Muscle layer of colon (tissue), 2 donors: Measurements from ENCODE around the gene STAMBP.

Source experiments
- H3K27ac ChIP-seq: one replicate; pipeline ENCODE4 v1.7.0; 2013; ENCODE audit warnings: low read depth, mild to moderate bottlenecking, low read length, moderate library complexity
- H3K27me3 ChIP-seq, 2 donors: one replicate each; pipeline ENCODE4 v1.7.0; 2013; ENCODE audit warnings: low read length in 2 of 2, mild to moderate bottlenecking in 2 of 2; ENCODE audit not compliant: insufficient read depth in 2 of 2, control insufficient read depth in 1 of 2
- H3K36me3 ChIP-seq: one replicate; pipeline ENCODE4 v1.7.0; 2013; ENCODE audit warnings: mild to moderate bottlenecking, low read length; ENCODE audit not compliant: insufficient read depth
- H3K4me1 ChIP-seq: one replicate; pipeline ENCODE4 v1.7.0; 2013; ENCODE audit warnings: mild to moderate bottlenecking, low read length; ENCODE audit not compliant: insufficient read depth
- H3K4me3 ChIP-seq, 2 donors: one replicate each; pipeline ENCODE4 v1.7.0; 2013; ENCODE audit warnings: low read length in 2 of 2, low read depth in 1 of 2, mild to moderate bottlenecking in 1 of 2, moderate library complexity in 1 of 2
- H3K9ac ChIP-seq: one replicate; pipeline ENCODE4 v1.7.0; 2013; ENCODE audit warnings: low read length
- H3K9me3 ChIP-seq: one replicate; pipeline ENCODE4 v1.7.0; 2013; ENCODE audit warnings: mild to moderate bottlenecking, low read length
- donor health status: abdominal sarcoma.
- donor health status: Adenocarcinoma of cecum.

Gene STAMBP

DNA sequence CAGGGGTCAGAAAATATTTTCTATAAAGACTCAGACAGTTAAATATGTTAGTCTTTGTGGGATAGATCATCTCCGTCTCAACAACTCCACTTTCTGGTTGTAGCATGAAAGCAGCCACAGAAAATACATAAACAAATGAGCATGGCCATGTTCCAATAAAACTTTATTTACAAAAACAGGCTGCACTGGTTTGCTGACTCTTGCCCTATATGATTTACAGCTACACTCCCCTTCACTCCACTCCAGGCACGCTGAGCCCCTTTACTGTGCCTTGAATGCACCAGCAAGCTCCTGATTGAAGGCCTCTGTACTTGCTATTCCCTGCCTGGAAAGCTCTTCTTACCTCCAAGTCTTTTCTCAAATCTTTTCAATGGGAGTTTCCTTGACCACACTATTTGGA lies 5.8 kb upstream of the STAMBP start:
- H3K4me3 ChIP-seq, result no peak overlapping the region
- H3K36me3 ChIP-seq, result no peaks in the 10 kb centered on the region
- peaks cover 13% of the 10 kb centered on the region for H3K4me1 ChIP-seq
- H3K9me3 ChIP-seq, result no peaks in the 10 kb centered on the region
- no peak overlapping the region for H3K27ac ChIP-seq
- H3K27me3 ChIP-seq, result no peaks in the 10 kb centered on the region
- no peak overlapping the region for H3K9ac ChIP-seq

DNA sequence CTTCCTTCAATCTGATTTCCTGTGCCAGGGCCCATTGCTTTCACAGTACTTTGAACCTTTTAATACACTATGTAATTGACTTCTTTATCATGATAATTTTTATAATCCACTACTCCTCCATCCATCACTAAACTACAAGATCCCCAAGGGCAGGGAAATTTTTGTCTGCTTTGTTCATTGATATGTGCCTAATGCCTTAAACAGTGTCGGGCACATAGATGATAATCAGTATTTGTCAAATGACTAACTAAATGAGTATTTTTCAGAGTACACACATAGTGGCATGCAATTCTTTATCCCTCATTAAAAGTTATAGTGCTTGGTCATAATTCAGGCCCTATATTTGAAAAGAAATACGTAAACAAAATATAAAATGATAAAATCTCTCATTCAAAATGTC lies 5.3 kb upstream of the STAMBP start:
- no peak overlapping the region for H3K4me3 ChIP-seq
- peaks cover 17% of the 10 kb centered on the region for H3K4me1 ChIP-seq
- H3K9ac ChIP-seq, result no peak overlapping the region
- H3K9me3 ChIP-seq, result no peaks in the 10 kb centered on the region
- no peak overlapping the region for H3K27ac ChIP-seq
- no peaks in the 10 kb centered on the region for H3K36me3 ChIP-seq
- no peaks in the 10 kb centered on the region for H3K27me3 ChIP-seq

DNA sequence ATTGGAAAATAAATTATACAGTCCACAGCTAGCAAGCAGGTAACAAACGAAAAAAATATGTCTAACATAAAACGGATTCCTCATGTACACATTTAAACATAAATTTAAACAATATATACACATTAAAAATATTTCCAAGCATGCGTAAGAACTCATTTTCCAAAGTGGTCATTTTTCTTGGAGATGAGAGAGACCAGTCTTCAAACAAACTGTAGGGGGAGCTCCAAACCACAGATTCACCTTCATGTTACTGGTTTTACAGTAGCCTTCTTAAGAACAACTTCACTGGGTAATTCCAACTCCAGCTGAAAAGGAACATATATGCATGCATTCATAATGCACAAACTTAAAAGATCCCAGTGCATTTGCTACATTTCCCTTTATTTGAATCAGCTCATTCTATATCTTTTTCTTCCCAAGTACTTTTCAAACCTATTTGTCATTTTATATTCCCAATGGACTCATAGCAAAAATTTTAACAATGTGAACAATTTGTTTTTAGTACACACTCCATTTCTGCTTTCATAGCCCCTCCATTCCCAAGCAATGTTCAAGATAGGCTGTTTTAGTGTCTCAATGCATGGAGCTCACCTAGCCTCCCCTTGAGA lies 4.7 kb upstream of the STAMBP start:
- no peak overlapping the region for H3K27ac ChIP-seq
- no peak overlapping the region for H3K9ac ChIP-seq
- H3K9me3 ChIP-seq, result no peaks in the 10 kb centered on the region
- H3K4me1 ChIP-seq, result peaks cover 18% of the 10 kb centered on the region
- no peaks in the 10 kb centered on the region for H3K36me3 ChIP-seq
- no peak overlapping the region for H3K4me3 ChIP-seq
- no peaks in the 10 kb centered on the region for H3K27me3 ChIP-seq

DNA sequence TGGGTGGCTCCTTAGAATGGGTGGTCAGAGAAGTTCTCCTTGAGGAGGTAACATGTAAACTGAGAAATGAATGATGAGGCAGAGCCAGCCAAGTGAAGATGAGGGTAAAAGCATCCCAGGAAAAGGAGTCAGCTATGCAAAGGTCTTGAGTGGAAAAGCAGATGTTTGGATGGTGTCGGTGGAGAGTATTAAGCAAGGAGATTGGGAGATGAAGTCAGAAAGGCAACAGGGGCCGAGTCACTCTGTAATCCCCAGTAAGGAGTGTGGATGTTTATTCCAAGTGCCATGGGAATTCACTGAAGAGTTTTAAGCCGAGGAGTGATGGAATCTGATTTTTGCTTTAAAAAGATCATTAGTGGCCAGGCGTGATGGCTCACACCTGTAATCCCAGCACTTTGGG lies 3.4 kb upstream of the STAMBP start:
- Histone ChIP-seq H3K4me3 (no peak overlapping the region), H3K27ac (no peak overlapping the region), H3K9ac (no peak overlapping the region), H3K36me3 (no peaks in the 10 kb centered on the region), H3K27me3 (no peaks in the 10 kb centered on the region), H3K9me3 (no peaks in the 10 kb centered on the region), H3K4me1 (peaks cover 30% of the 10 kb centered on the region)

DNA sequence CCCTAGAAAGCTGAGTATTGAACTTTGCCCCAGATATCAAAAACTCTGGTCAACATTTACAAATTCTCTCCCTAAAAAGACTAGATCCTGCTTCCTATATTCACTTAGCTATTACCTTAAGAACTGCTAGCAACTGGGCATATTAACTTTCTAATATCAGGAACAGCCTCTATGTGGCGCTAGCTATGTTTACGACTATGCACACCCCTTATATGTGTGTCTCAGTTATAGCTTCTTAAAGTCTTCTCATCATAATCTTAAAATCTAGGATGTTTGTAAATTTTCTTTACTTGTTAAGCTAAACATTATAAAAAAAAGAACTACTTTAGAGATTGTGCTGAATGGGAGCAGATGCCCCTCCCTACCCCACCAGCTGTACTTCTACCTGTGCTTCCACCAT lies 1.7 kb upstream of the STAMBP start:
- Histone ChIP-seq H3K9ac (no peak overlapping the region), H3K27ac (no peak overlapping the region), H3K9me3 (no peaks in the 10 kb centered on the region), H3K4me1 (peaks cover 38% of the 10 kb centered on the region), H3K36me3 (peaks cover 3% of the 10 kb centered on the region), H3K4me3 (no peak overlapping the region), H3K27me3 (no peaks in the 10 kb centered on the region)

DNA sequence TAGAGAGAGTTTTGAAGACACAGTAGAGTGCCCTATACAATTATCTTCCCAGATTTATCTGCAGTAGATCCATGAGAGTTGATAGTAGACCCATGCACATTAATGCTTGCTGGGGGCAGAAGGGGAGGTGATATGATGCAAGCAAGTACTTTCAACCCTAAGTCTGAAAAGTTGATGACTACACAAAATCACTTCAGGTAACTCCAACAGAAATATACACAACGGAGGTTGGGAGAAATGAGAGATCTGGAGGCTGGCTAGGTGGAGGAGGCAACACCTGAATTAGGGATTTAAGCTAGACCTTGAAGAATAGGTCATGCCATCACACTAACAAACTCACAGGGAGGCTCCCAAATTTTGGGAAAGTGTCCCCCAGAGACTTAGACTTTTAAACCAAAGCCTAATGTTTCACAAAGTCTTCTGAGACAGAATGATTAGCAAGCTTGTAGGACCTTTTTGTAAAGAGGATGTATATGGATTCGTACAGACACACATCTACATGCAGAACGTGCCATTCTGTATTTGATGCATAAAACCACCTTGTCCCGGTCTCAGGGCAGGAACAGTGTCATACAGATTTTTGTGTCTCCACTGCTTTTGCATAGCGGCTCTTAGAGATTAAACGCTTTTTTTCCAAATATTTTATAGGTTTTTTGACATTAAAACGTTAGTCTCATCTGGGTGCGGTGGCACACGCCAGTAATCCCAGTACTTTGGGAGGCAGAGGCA lies 937 bp upstream of the STAMBP start:
- Histone ChIP-seq H3K4me1 (peaks cover 43% of the 10 kb centered on the region), H3K4me3 (peak overlapping the region in 1 of 2 donors; percentile 82), H3K27ac (no peak overlapping the region), H3K9ac (no peak overlapping the region), H3K27me3 (no peaks in the 10 kb centered on the region), H3K36me3 (peaks cover 3% of the 10 kb centered on the region), H3K9me3 (no peaks in the 10 kb centered on the region)

DNA sequence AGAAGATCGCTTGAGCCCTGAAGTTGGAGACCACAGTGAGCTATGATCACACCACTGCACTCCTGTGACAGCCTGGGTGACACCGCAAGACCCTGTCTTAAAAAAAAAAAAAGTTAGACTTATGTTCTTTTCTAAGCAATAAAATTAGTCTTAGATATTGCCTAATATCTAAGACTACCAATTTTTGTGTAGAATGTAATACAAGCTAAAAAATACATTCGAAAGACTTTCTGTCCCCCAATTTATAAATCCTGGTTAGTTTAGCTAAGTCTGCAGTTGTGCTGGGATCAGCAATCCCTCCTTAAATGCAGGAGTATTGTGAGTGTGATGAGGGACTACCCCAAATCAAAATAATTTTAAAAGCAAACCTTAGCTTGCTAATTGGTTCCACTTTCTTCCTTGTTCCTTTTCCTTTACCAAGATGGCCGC lies 358 bp upstream of the STAMBP start:
- Histone ChIP-seq H3K9ac (peak overlapping the region; percentile 85), H3K4me1 (peaks cover 48% of the 10 kb centered on the region), H3K4me3 (peak overlapping the region; percentile 66 to 82)

DNA sequence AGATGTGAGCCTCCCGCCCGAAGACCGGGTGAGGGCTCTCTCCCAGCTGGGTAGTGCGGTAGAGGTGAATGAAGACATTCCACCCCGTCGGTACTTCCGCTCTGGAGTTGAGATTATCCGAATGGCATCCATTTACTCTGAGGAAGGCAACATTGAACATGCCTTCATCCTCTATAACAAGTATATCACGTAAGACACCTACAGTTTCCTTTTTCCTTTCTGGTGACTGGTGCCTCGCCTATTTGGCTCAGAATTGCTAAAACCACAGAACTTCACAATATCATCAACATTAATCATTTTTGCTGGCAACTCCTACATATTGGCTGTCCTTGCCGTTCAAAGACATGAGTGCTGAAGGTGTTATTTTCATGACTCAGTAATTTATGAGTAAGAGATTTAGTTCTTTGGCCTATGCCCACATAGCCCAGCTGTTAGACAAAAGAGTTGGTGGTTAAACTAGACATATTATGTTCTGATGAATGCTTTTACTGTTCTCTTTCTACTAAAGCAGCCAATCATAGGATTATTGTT lies 2.2 kb downstream of the STAMBP start:
- H3K9ac ChIP-seq, result no peak overlapping the region
- no peak overlapping the region for H3K4me3 ChIP-seq
- peaks cover 49% of the 10 kb centered on the region for H3K4me1 ChIP-seq
- no peaks in the 10 kb centered on the region for H3K27me3 ChIP-seq
- H3K27ac ChIP-seq, result no peak overlapping the region
- H3K9me3 ChIP-seq, result no peaks in the 10 kb centered on the region
- H3K36me3 ChIP-seq, result peaks cover 3% of the 10 kb centered on the region

More for the DNA sequence above, 358 bp upstream of the STAMBP start:
- H3K27me3 ChIP-seq, result no peaks in the 10 kb centered on the region
- peaks cover 3% of the 10 kb centered on the region for H3K36me3 ChIP-seq
- H3K27ac ChIP-seq, result peak overlapping the region; percentile 93
- H3K9me3 ChIP-seq, result no peaks in the 10 kb centered on the region

DNA sequence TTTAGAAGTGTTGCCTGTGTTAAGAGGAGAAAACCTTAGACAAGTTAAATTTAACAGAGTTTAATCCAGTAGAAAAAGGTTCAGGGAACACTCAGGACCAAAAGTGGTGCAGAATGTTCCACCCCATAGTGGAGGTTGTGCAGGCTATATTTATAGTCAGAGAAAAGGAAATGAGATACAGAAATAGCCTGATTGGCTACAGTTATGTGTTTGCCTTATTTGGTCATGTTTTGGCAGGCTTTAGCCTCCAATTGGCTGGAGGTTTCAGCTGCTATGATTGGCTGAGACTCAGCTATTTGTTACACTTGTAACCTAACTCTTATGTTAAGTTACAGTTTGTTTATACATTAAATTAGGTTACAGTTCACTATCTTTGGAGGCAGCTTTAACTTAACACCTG lies 4.2 kb downstream of the STAMBP start:
- peaks cover 3% of the 10 kb centered on the region for H3K36me3 ChIP-seq
- H3K4me1 ChIP-seq, result peaks cover 46% of the 10 kb centered on the region
- no peak overlapping the region for H3K4me3 ChIP-seq
- H3K9ac ChIP-seq, result no peak overlapping the region
- H3K27ac ChIP-seq, result peak overlapping the region; percentile 27
- no peaks in the 10 kb centered on the region for H3K27me3 ChIP-seq
- H3K9me3 ChIP-seq, result no peaks in the 10 kb centered on the region

DNA sequence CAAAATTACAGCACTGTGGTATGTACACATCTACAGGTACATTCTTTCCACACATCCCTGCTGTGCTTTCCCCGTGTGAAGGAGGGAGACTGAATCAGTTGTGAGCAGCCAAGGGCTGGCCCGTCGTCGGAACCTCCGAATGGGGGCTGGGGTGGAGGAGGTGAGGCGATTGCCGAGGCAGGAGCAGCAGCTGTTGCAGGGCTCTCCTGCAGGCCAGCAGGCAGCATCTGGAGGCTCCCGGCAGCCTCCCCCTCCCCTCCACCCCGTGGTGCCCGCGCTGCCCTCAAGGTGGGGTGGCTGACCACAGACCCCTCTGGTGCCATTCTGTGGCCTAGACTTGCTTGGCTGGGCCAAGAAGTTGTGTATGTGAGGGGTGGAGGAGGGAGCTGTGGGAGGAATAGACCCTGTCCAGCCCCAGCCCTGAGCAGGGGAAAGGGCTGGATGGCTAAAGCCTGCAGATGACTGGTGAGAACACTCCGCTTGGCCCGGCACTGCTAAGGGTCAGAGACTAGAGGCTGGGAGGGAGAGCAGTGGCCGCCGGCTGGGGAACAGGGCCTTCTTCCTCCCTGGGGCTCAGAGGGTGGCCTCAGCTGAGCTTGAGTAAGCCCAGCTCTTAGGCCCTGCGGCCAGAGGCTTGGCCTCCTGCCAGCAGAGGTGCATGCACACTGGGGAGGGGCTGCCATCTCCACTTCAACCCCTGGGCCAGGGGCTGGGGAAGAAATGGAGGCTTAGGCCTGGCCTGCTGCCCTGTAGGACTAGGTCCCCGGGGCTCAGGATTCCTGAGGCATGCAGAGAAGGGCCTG lies 7.6 kb downstream of the STAMBP start:
- Histone ChIP-seq H3K4me3 (no peak overlapping the region), H3K9me3 (no peaks in the 10 kb centered on the region), H3K4me1 (peaks cover 42% of the 10 kb centered on the region), H3K27ac (peak overlapping the region; percentile 74), H3K9ac (no peak overlapping the region), H3K36me3 (no peaks in the 10 kb centered on the region), H3K27me3 (no peaks in the 10 kb centered on the region)

DNA sequence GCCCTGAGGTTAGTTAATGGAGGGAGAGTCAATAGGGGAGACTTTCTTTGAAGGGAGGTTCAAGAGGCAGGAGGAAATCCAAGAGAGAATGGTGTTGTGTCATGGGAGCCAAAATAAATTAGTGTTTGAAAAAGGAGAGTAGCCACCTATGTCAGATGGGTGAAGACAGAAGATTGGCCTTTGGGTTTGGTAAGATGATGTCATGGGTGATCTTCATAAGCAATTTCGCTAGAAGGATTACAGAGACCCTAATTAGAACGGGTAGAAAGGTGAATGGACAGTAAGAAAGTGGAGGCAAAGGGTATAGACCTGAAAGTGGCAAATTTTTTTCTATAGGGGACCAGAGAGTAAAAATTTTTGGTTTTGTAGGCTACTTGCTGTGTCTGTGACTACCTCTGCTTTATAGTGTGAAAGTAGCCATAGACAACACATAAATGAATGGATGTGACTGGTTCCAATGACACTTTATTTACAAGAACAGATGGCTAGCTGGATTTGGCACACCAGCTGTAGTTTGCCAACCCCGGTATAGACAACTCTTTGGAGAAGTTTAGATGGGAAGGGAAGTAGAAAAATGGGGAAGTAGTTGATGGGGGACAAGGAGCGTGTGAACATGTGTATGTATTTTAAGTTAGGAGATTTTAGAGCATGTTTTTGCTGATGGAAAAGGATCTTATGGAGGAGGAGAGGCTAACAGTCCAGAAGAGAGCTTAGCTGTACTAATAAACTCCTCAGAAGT lies 9.3 kb downstream of the STAMBP start:
- Histone ChIP-seq H3K27ac (peak overlapping the region; percentile 75), H3K9me3 (no peaks in the 10 kb centered on the region), H3K9ac (no peak overlapping the region), H3K4me1 (peaks cover 41% of the 10 kb centered on the region), H3K27me3 (no peaks in the 10 kb centered on the region), H3K36me3 (no peaks in the 10 kb centered on the region), H3K4me3 (no peak overlapping the region)
